ENCODE data around the gene LSM14B.

GRCh38 chr20:62097881-62098407 is 24.3 kb upstream of the LSM14B start:
- TF ChIP-seq CTCF (IDR thresholded peaks at IDR 0.05) (no peak), POLR2A (IDR thresholded peaks at IDR 0.05) (no peak)

Data from testis (tissue), 2 donors.